Measurements from ENCODE around the gene MTA3.
"Not testable (repeated sequence)": the region's sequence is repeated elsewhere in the genome, so short reads cannot be mapped to it uniquely, and the experiment has no call there.

Gene MTA3

GRCh38 chr2:42618116-42618515 lies 49.7 kb downstream of the MTA3 start:
- DNase-seq (ENCODE audit: low read depth), result no peak
- no peak for TF ChIP-seq CTCF (conservative IDR thresholded peaks at IDR 0.05; ENCODE audit: control insufficient read depth, insufficient read depth, low read depth, low read length)
- H3K4me3 ChIP-seq (ENCODE audit: control insufficient read depth, low read depth, low read length), result no peak overlapping the region

GRCh38 chr2:42618972-42619371 lies 50.5 kb downstream of the MTA3 start:
- DNase-seq (ENCODE audit: low read depth), result peak; percentile 53
- TF ChIP-seq CTCF (conservative IDR thresholded peaks at IDR 0.05; ENCODE audit: control insufficient read depth, insufficient read depth, low read depth, low read length), result no peak
- H3K4me3 ChIP-seq (ENCODE audit: control insufficient read depth, low read depth, low read length), result no peak overlapping the region

- H3K4me3 ChIP-seq (ENCODE audit: control insufficient read depth, low read depth, low read length); DNase-seq (ENCODE audit: low read depth): not testable (repeated sequence)
Observed at GRCh38 chr2:42621626-42622025, 53.2 kb downstream of the MTA3 start.

- no peak for TF ChIP-seq CTCF (conservative IDR thresholded peaks at IDR 0.05; ENCODE audit: control insufficient read depth, insufficient read depth, low read depth, low read length)
- H3K4me3 ChIP-seq (ENCODE audit: control insufficient read depth, low read depth, low read length), result no peak overlapping the region
- no peak for DNase-seq (ENCODE audit: low read depth)
Observed at GRCh38 chr2:42622943-42623676, 54.7 kb downstream of the MTA3 start.

- TF ChIP-seq CTCF (conservative IDR thresholded peaks at IDR 0.05; ENCODE audit: control insufficient read depth, insufficient read depth, low read depth, low read length), result no peak
- DNase-seq (ENCODE audit: low read depth), result no peak
- no peak overlapping the region for H3K4me3 ChIP-seq (ENCODE audit: control insufficient read depth, low read depth, low read length)
Observed at GRCh38 chr2:42624047-42624446, 55.6 kb downstream of the MTA3 start.

GRCh38 chr2:42628024-42628423 lies 59.6 kb downstream of the MTA3 start:
- not testable (repeated sequence) for H3K4me3 ChIP-seq (ENCODE audit: control insufficient read depth, low read depth, low read length); DNase-seq (ENCODE audit: low read depth)

GRCh38 chr2:42636934-42637333 lies 68.5 kb downstream of the MTA3 start:
- DNase-seq (ENCODE audit: low read depth), result no peak
- TF ChIP-seq CTCF (conservative IDR thresholded peaks at IDR 0.05; ENCODE audit: control insufficient read depth, insufficient read depth, low read depth, low read length), result no peak

More at GRCh38 chr2:42636934-42637333, 68.5 kb downstream of the MTA3 start:
- H3K4me3 ChIP-seq (ENCODE audit: control insufficient read depth, low read depth, low read length), result no peak overlapping the region
